Hematopoietic multipotent progenitor cell (in vitro differentiated cells): ENCODE measurements around the gene SLBP. TPM values are rescaled to one million over a fixed set of nuclear protein-coding genes. Genes with fewer than 3 reads are reported as not detected.

ENCODE experiments used
- DNase-seq, 3 donors: peaks; one replicate each; pipeline ENCODE4 v3.0.0-alpha.2; 2011 to 2015; ENCODE audit warnings: low read depth in 2 of 3, low spot score in 2 of 3
- total RNA-seq: library from RNA; depleted of rRNA; stranded (reverse); fragments of >200 nt; gene quantifications from one replicate; pipeline ENCODE4 v1.2.3, GENCODE V29; 2012

Gene SLBP
- total RNA-seq, 1 donor, result 39.0 TPM

- DNase-seq, result no peak
These were observed 37.7 kb upstream of the SLBP start for GRCh38 chr4:1749826-1750225.

GRCh38 chr4:1749370-1749769 lies 37.3 kb upstream of the SLBP start:
- no peak for DNase-seq

- peak; percentile 61 to 93 (median 87) for DNase-seq
These were observed 36.4 kb upstream of the SLBP start for GRCh38 chr4:1748465-1748995.

GRCh38 chr4:1747603-1747967 lies 35.5 kb upstream of the SLBP start:
- no peak for DNase-seq

- no peak for DNase-seq
These were observed 34.9 kb upstream of the SLBP start for GRCh38 chr4:1746919-1747602.

- peak; percentile 43 to 89 (median 85) for DNase-seq
These were observed 34.2 kb upstream of the SLBP start for GRCh38 chr4:1746265-1746691.

GRCh38 chr4:1745697-1746096 lies 33.6 kb upstream of the SLBP start:
- DNase-seq, result no peak

GRCh38 chr4:1745165-1745564 lies 33.0 kb upstream of the SLBP start:
- no peak for DNase-seq

GRCh38 chr4:1744552-1744951 lies 32.4 kb upstream of the SLBP start:
- no peak for DNase-seq

- DNase-seq, result no peak
These were observed 31.9 kb upstream of the SLBP start for GRCh38 chr4:1743975-1744374.

- DNase-seq, result no peak
These were observed 31.4 kb upstream of the SLBP start for GRCh38 chr4:1743551-1743950.

- DNase-seq, result no peak
These were observed 29.1 kb upstream of the SLBP start for GRCh38 chr4:1741208-1741607.

- DNase-seq, result no peak
These were observed 28.0 kb upstream of the SLBP start for GRCh38 chr4:1740021-1740545.

GRCh38 chr4:1739358-1739757 lies 27.2 kb upstream of the SLBP start:
- DNase-seq, result no peak

GRCh38 chr4:1738410-1738809 lies 26.3 kb upstream of the SLBP start:
- DNase-seq, result no peak

- no peak for DNase-seq
These were observed 25.5 kb upstream of the SLBP start for GRCh38 chr4:1737666-1738065.

- DNase-seq, result no peak
These were observed 24.7 kb upstream of the SLBP start for GRCh38 chr4:1736812-1737211.

GRCh38 chr4:1735215-1735614 lies 23.1 kb upstream of the SLBP start:
- DNase-seq, result no peak

GRCh38 chr4:1732911-1733310 lies 20.8 kb upstream of the SLBP start:
- DNase-seq, result no peak

GRCh38 chr4:1731180-1731579 lies 19.1 kb upstream of the SLBP start:
- no peak for DNase-seq

- DNase-seq, result no peak
These were observed 18.5 kb upstream of the SLBP start for GRCh38 chr4:1730532-1731135.
